SK-N-MC (cell line): ENCODE data around the gene PRR33.

Experiments
- EZH2 ChIP-seq: fragments of 200-600 bp; sonication (generic); IDR thresholded peaks from one replicate; pipeline ENCODE4 v1.6.1; 2017; ENCODE audit warnings: antibody characterized with exemption
- POLR2AphosphoS5 ChIP-seq: IDR thresholded peaks from 2 replicates; pipeline ENCODE4 v1.6.1; 2012; ENCODE audit warnings: mild to moderate bottlenecking, low read depth, low read length, borderline replicate concordance

- TF ChIP-seq EZH2 (no peak), POLR2AphosphoS5 (no peak)
Observed at GRCh38 chr11:1864231-1864630, 27.5 kb downstream of the PRR33 start.
